ENCODE data around the gene VPS4A. TPM values are rescaled to one million over a fixed set of nuclear protein-coding genes. Genes with fewer than 3 reads are reported as not detected.
A peak's percentile ranks its signal among the peaks of the same experiment; 100 is the strongest.

The VPS4A gene
- total RNA-seq, 1 donor from 2014 or later, result 24.5 TPM

GRCh38 chr16:69307856-69308255 lies 3.3 kb upstream of the VPS4A start:
- H3K36me3 ChIP-seq, result peaks cover 16% of the 10 kb centered on the region
- DNase-seq (no peak), ATAC-seq (no peak)
- no peaks in the 10 kb centered on the region for H3K9me3 ChIP-seq
- no peak for TF ChIP-seq CTCF (IDR thresholded peaks at IDR 0.05)
- no peak overlapping the region for H3K4me3 ChIP-seq
- peaks cover 16% of the 10 kb centered on the region for H3K4me1 ChIP-seq
- intact Hi-C loops (cut with DNase I), result no loop called here
- no peaks in the 10 kb centered on the region for H3K27me3 ChIP-seq (ENCODE audit: low read depth)
- H3K27ac ChIP-seq, result no peak overlapping the region

- Histone ChIP-seq H3K27me3 (ENCODE audit: low read depth) (no peaks in the 10 kb centered on the region), H3K36me3 (peaks cover 15% of the 10 kb centered on the region), H3K4me3 (no peak overlapping the region), H3K9me3 (no peaks in the 10 kb centered on the region), H3K27ac (no peak overlapping the region), H3K4me1 (peaks cover 23% of the 10 kb centered on the region)
- intact Hi-C loops (cut with DNase I), result no loop called here
- no peak for DNase-seq
- no peak for ATAC-seq
- no peak for TF ChIP-seq CTCF (IDR thresholded peaks at IDR 0.05)
Observed at GRCh38 chr16:69309316-69309715, 1.8 kb upstream of the VPS4A start.

- peak; percentile 68 to 77 for ATAC-seq
- intact Hi-C loops (cut with DNase I), result no loop called here
- Histone ChIP-seq H3K36me3 (peaks cover 29% of the 10 kb centered on the region), H3K9me3 (no peaks in the 10 kb centered on the region), H3K4me3 (peak overlapping the region; percentile 87), H3K27me3 (ENCODE audit: low read depth) (no peaks in the 10 kb centered on the region), H3K27ac (peak overlapping the region; percentile 93), H3K4me1 (peaks cover 23% of the 10 kb centered on the region)
- no peak for TF ChIP-seq CTCF (IDR thresholded peaks at IDR 0.05)
- peak; percentile 69 for DNase-seq
Observed at GRCh38 chr16:69311533-69312387, 610 bp downstream of the VPS4A start.

GRCh38 chr16:69313469-69313868 lies 2.3 kb downstream of the VPS4A start:
- H3K27ac ChIP-seq, result no peak overlapping the region
- H3K4me3 ChIP-seq, result no peak overlapping the region
- H3K4me1 ChIP-seq, result peaks cover 23% of the 10 kb centered on the region
- no peak for DNase-seq
- peaks cover 46% of the 10 kb centered on the region for H3K36me3 ChIP-seq
- H3K9me3 ChIP-seq, result no peaks in the 10 kb centered on the region
- ATAC-seq, result no peak
- no peaks in the 10 kb centered on the region for H3K27me3 ChIP-seq (ENCODE audit: low read depth)
- intact Hi-C loops (cut with DNase I), result no loop called here
- TF ChIP-seq CTCF (IDR thresholded peaks at IDR 0.05), result no peak

GRCh38 chr16:69314534-69314933 lies 3.4 kb downstream of the VPS4A start:
- intact Hi-C loops (cut with DNase I), result no loop called here
- no peaks in the 10 kb centered on the region for H3K9me3 ChIP-seq
- H3K27ac ChIP-seq, result no peak overlapping the region
- H3K4me1 ChIP-seq, result peaks cover 23% of the 10 kb centered on the region
- no peak for DNase-seq
- H3K4me3 ChIP-seq, result no peak overlapping the region
- no peak for TF ChIP-seq CTCF (IDR thresholded peaks at IDR 0.05)
- H3K36me3 ChIP-seq, result peaks cover 57% of the 10 kb centered on the region
- no peaks in the 10 kb centered on the region for H3K27me3 ChIP-seq (ENCODE audit: low read depth)
- ATAC-seq, result no peak
